Hepatocyte (in vitro differentiated cells): ENCODE results near the gene UBL5.

Experiments used
- CTCF ChIP-seq: fragments of 200-600 bp; sonication (generic); IDR thresholded peaks from 2 replicates; pipeline ENCODE4 v1.5.1; 2016; ENCODE audit warnings: antibody characterized with exemption, mild to moderate bottlenecking; ENCODE audit not compliant: poor library complexity
- EZH2 ChIP-seq: fragments of 200-600 bp; sonication (generic); IDR thresholded peaks from 2 replicates; pipeline ENCODE4 v1.6.1; 2016; ENCODE audit warnings: antibody characterized with exemption, mild to moderate bottlenecking, borderline replicate concordance
- EZH2phosphoT487 ChIP-seq: fragments of 200-600 bp; sonication (generic); IDR thresholded peaks from one replicate; pipeline ENCODE4 v1.6.1; 2018; ENCODE audit warnings: antibody characterized with exemption, mild to moderate bottlenecking, low read depth, moderate library complexity; ENCODE audit not compliant: unreplicated experiment, severe bottlenecking

GRCh38 chr19:9786342-9786741 is 41.4 kb upstream of the UBL5 start:
- no peak for TF ChIP-seq CTCF
- TF ChIP-seq EZH2phosphoT487: no peak
- TF ChIP-seq EZH2: no peak
